Measurements from ENCODE around the gene GFM1. TPM values are rescaled to one million over a fixed set of nuclear protein-coding genes. Genes with fewer than 3 reads are reported as not detected.
"Not testable (repeated sequence)": the region's sequence is repeated elsewhere in the genome, so short reads cannot be mapped to it uniquely, and the experiment has no call there.

Gene GFM1
- total RNA-seq, 1 donor from 2014 or later = 55.3 TPM

GRCh38 chr3:158679547-158680000 lies 35.2 kb downstream of the GFM1 start:
- DNase-seq (ENCODE audit: low read depth) (peak; percentile 36), FAIRE-seq (no peak)
- H3K4me3 ChIP-seq (ENCODE audit: low read depth, low read length) = no peak overlapping the region
- TF ChIP-seq CTCF (IDR thresholded peaks at IDR 0.05; ENCODE audit: insufficient read depth, low read length, severe bottlenecking) = no peak
- no peaks in the 10 kb centered on the region for H3K27me3 ChIP-seq (ENCODE audit: control insufficient read depth, insufficient read depth, low read length)
- no peaks in the 10 kb centered on the region for H3K36me3 ChIP-seq (ENCODE audit: control insufficient read depth, insufficient read depth, low read length)

DNA sequence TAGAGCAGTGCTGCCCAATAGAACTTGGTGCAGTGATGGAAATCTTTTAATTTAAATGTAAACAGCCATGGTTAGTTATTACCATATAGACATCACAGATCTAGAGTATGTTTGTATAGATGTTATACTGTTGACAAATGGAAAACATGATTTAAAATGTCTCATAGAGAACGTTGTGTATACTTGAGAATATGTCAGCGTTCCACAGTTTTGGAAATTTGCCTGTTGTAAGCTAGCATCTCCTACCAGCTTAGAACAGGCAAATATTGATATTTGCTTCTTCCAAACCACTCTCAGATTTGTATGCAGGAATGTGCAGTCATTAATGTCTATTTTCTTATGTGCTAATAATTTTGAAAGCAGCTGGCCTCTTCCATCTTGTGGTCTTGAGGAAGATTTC lies 36.5 kb downstream of the GFM1 start:
- DNase-seq (ENCODE audit: low read depth) = no peak
- no peaks in the 10 kb centered on the region for H3K36me3 ChIP-seq (ENCODE audit: control insufficient read depth, insufficient read depth, low read length)
- H3K27me3 ChIP-seq (ENCODE audit: control insufficient read depth, insufficient read depth, low read length) = no peaks in the 10 kb centered on the region
- no peak overlapping the region for H3K4me3 ChIP-seq (ENCODE audit: low read depth, low read length)
- FAIRE-seq = no peak
- TF ChIP-seq CTCF (IDR thresholded peaks at IDR 0.05; ENCODE audit: insufficient read depth, low read length, severe bottlenecking) = no peak

DNA sequence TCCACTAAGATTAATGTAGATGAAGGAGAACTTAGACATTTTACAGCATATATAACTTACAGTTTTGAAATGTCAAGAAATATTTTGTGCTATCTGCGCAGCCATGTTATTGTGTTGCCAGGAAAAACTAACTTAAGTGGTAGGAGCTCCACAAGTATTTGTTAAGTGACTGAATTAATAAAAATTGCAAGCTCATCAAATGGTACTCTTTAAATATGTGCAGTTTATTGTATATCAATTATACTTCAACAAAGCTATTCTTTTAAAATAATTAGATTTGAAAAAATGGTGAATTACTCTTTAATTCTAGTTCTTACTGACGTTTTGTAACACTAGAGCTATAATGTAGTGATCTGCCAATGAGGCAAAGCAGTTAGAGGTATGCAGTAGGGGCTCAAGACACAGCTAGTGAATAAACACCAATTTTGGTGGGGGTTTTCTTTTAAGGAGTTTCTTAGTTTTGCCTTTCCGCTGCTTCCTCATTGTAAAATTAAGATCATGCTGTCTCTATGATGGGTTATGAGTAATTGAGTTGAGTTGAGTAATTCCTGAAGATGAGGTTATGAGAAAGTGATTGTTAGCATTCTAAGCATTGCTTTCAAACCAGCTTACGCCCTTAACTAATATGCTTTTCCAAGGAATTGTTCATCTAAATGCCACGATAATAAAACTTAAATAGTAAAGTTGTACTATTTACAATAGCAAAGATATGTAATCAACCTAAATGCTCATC lies 39.1 kb downstream of the GFM1 start:
- FAIRE-seq (no peak), DNase-seq (ENCODE audit: low read depth) (peak; percentile 47)
- Histone ChIP-seq H3K27me3 (ENCODE audit: control insufficient read depth, insufficient read depth, low read length) (no peaks in the 10 kb centered on the region), H3K4me3 (ENCODE audit: low read depth, low read length) (no peak overlapping the region), H3K36me3 (ENCODE audit: control insufficient read depth, insufficient read depth, low read length) (no peaks in the 10 kb centered on the region)
- TF ChIP-seq CTCF (IDR thresholded peaks at IDR 0.05; ENCODE audit: insufficient read depth, low read length, severe bottlenecking) = no peak

GRCh38 chr3:158685159-158685558 lies 40.8 kb downstream of the GFM1 start:
- DNase-seq (ENCODE audit: low read depth) (no peak), FAIRE-seq (no peak)
- Histone ChIP-seq H3K36me3 (ENCODE audit: control insufficient read depth, insufficient read depth, low read length) (no peaks in the 10 kb centered on the region), H3K27me3 (ENCODE audit: control insufficient read depth, insufficient read depth, low read length) (no peaks in the 10 kb centered on the region), H3K4me3 (ENCODE audit: low read depth, low read length) (no peak overlapping the region)
- TF ChIP-seq CTCF (IDR thresholded peaks at IDR 0.05; ENCODE audit: insufficient read depth, low read length, severe bottlenecking) = no peak

DNA sequence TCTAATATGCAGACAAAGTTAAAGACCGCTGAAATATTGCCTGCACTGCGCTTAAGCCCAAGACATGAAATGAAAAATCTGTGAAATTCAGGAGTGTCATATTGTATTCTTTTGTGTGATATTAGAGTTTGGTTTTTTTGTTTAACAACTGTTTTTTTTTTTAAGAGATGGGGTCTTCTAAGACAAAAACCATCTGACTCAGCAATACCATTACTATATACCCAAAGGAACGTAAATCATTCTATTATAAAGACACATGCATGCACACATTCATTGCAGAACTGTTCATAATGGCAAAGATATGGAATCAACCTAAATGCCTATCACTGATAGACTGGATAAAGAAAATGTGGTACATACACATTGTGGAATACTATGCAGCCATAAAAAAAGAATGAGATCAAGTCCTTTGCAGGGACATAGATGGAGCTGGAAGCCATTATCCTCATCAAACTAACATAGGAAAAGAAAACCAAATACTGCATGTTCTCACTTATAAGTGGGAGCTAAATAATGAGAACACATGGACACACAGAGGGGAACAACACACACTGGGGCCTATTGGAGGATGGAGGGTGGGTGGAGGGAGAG lies 49.6 kb downstream of the GFM1 start:
- DNase-seq (ENCODE audit: low read depth); FAIRE-seq; H3K27me3 ChIP-seq (ENCODE audit: control insufficient read depth, insufficient read depth, low read length); H3K4me3 ChIP-seq (ENCODE audit: low read depth, low read length); H3K36me3 ChIP-seq (ENCODE audit: control insufficient read depth, insufficient read depth, low read length): not testable (repeated sequence)

DNA sequence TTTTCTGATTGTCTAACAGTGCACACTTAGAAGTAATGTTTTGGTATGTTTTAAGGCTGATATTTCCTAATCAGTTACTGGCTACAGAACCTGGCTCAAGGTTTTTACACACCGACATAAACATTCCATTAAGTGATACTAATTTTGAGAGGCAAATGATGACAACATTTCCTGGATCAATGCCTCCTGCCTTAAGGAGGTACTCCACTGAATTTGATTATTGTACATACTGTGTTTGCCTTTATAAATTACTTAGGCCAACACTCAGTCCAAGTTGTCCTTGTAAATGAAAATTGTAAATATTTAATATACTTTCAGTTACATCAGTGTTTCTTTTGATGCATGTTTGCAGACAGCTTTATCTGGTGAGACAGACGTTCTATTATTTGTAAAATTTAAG lies 52.3 kb downstream of the GFM1 start:
- H3K27me3 ChIP-seq (ENCODE audit: control insufficient read depth, insufficient read depth, low read length) = no peaks in the 10 kb centered on the region
- DNase-seq (ENCODE audit: low read depth) (peak; percentile 58), FAIRE-seq (no peak)
- H3K4me3 ChIP-seq (ENCODE audit: low read depth, low read length) = no peak overlapping the region
- TF ChIP-seq CTCF (IDR thresholded peaks at IDR 0.05; ENCODE audit: insufficient read depth, low read length, severe bottlenecking) = no peak
- H3K36me3 ChIP-seq (ENCODE audit: control insufficient read depth, insufficient read depth, low read length) = peaks cover 1% of the 10 kb centered on the region
